IMR-90 (cell line): Measurements from ENCODE around the gene ALKAL2. TPM values are rescaled to one million over a fixed set of nuclear protein-coding genes. Genes with fewer than 3 reads are reported as not detected.
A peak's percentile ranks its signal among the peaks of the same experiment; 100 is the strongest.

ENCODE experiments used
- ATAC-seq: fragments of 200-7000 bp; cut with Tn5 transposase; 2 replicates; pipeline ENCODE4 v1.9.1; 2020; ENCODE audit warnings: low read depth, mild to moderate bottlenecking, moderate library complexity
- BruUV-seq: library from RNA; stranded (reverse); fragments of 400-500 nt; replicated peaks from 2 replicates; lab custom pipeline; 2021; lab: Mats Ljungman, UMichigan
- CTCF ChIA-PET: fragments of 300-600 bp; formaldehyde crosslinking; extraction: SDS; loops from one replicate; lab custom pipeline; 2021; ENCODE audit warnings: antibody characterized with exemption; lab: Yijun Ruan, JAX
- POLR2A ChIA-PET: fragments of 300-600 bp; sonication (Branson Sonifier 250); formaldehyde crosslinking; loops from one replicate; lab custom pipeline; 2022; ENCODE audit warnings: antibody characterized with exemption; ENCODE audit not compliant: unreplicated experiment; lab: Charles Lee
- DNase-seq: peaks from one replicate; pipeline ENCODE4 v3.0.0; 2013
- H2AFZ ChIP-seq: replicated peaks from 2 replicates; pipeline ENCODE3; 2013; ENCODE audit warnings: low read length, mild to moderate bottlenecking; ENCODE audit not compliant: poor library complexity
- H2AK5ac ChIP-seq: 2 replicates; pipeline ENCODE4 v1.6.1; 2013; ENCODE audit warnings: low read depth, low read length, inconsistent platforms
- H2AK9ac ChIP-seq: replicated peaks from 2 replicates; pipeline ENCODE3; 2013; ENCODE audit warnings: mild to moderate bottlenecking, low read depth, low read length, moderate library complexity; ENCODE audit not compliant: poor library complexity
- H2BK120ac ChIP-seq: 2 replicates; pipeline ENCODE4 v1.6.1; 2013; ENCODE audit warnings: low read depth, low read length, inconsistent platforms
- H2BK15ac ChIP-seq: 3 replicates; pipeline ENCODE4 v1.6.1; 2013; ENCODE audit warnings: low read depth, low read length, inconsistent platforms
- H2BK20ac ChIP-seq: 2 replicates; pipeline ENCODE4 v1.6.1; 2013; ENCODE audit warnings: low read depth, mild to moderate bottlenecking, inconsistent platforms, low read length, moderate library complexity
- H2BK5ac ChIP-seq: 2 replicates; pipeline ENCODE4 v1.6.1; 2013; ENCODE audit warnings: mild to moderate bottlenecking, low read depth, low read length, inconsistent platforms; ENCODE audit not compliant: poor library complexity, severe bottlenecking
- H3K14ac ChIP-seq: replicated peaks from 2 replicates; pipeline ENCODE4 v1.6.1; 2013; ENCODE audit warnings: low read depth, low read length, inconsistent platforms
- H3K18ac ChIP-seq: 2 replicates; pipeline ENCODE4 v1.6.1; 2013; ENCODE audit warnings: low read depth, low read length, control low read depth
- H3K23ac ChIP-seq: 2 replicates; pipeline ENCODE4 v1.6.1; 2013; ENCODE audit warnings: low read depth, low read length, inconsistent platforms
- H3K27ac ChIP-seq: 2 replicates; pipeline ENCODE4 v1.5.1; 2013; ENCODE audit warnings: mild to moderate bottlenecking, control low read depth, low read length; ENCODE audit not compliant: insufficient read depth
- H3K27me3 ChIP-seq: 2 replicates; pipeline ENCODE4 v1.6.1; 2013; ENCODE audit warnings: low read length; ENCODE audit not compliant: control insufficient read depth, insufficient read depth
- H3K36me3 ChIP-seq: 2 replicates; pipeline ENCODE4 v1.6.1; 2013; ENCODE audit warnings: low read length, mixed read lengths; ENCODE audit not compliant: control insufficient read depth, insufficient read depth
- H3K4ac ChIP-seq: 2 replicates; pipeline ENCODE4 v1.6.1; 2013; ENCODE audit warnings: low read depth, low read length, inconsistent platforms
- H3K4me1 ChIP-seq: 2 replicates; pipeline ENCODE4 v1.6.1; 2013; ENCODE audit warnings: low read length, mixed read lengths; ENCODE audit not compliant: control insufficient read depth, insufficient read depth
- H3K4me2 ChIP-seq: 2 replicates; pipeline ENCODE4 v1.6.1; 2013; ENCODE audit warnings: low read depth, mild to moderate bottlenecking, control low read depth, low read length, moderate library complexity
- H3K4me3 ChIP-seq: 2 replicates; pipeline ENCODE4 v1.5.1; 2013; ENCODE audit warnings: low read depth, mild to moderate bottlenecking, control low read depth, low read length, moderate library complexity; ENCODE audit not compliant: insufficient read depth
- H3K56ac ChIP-seq: 2 replicates; pipeline ENCODE4 v1.6.1; 2013; ENCODE audit warnings: low read length, inconsistent platforms; ENCODE audit not compliant: insufficient read depth; ENCODE audit errors: extremely low read depth
- H3K79me1 ChIP-seq, 2 experiments: 2 replicates each; pipeline ENCODE4 v1.6.1; 2013; ENCODE audit warnings: low read length in 2 of 2, inconsistent platforms in 1 of 2, low read depth in 1 of 2
- H3K9ac ChIP-seq: 2 replicates; pipeline ENCODE4 v1.6.1; 2013; ENCODE audit warnings: low read depth, low read length, control low read depth
- H3K9me1 ChIP-seq: 2 replicates; pipeline ENCODE4 v1.6.1; 2013; ENCODE audit warnings: low read length, inconsistent platforms; ENCODE audit not compliant: insufficient read depth
- H3K9me3 ChIP-seq: 2 replicates; pipeline ENCODE4 v1.6.1; 2013; ENCODE audit warnings: low read length; ENCODE audit not compliant: control insufficient read depth, insufficient read depth
- H4K20me1 ChIP-seq: 2 replicates; pipeline ENCODE4 v1.6.1; 2013; ENCODE audit warnings: low read length, inconsistent platforms; ENCODE audit not compliant: insufficient read depth
- H4K5ac ChIP-seq: 2 replicates; pipeline ENCODE4 v1.6.1; 2013; ENCODE audit warnings: mild to moderate bottlenecking, low read depth, low read length, control low read depth
- H4K8ac ChIP-seq, 2 experiments: 2 replicates each; pipeline ENCODE4 v1.6.1; 2013; ENCODE audit warnings: low read depth in 2 of 2, low read length in 2 of 2, control low read depth in 1 of 2, inconsistent platforms in 1 of 2
- H4K91ac ChIP-seq: 2 replicates; pipeline ENCODE4 v1.6.1; 2013; ENCODE audit warnings: low read depth, low read length, inconsistent platforms; ENCODE audit not compliant: insufficient read depth
- BHLHE40 ChIP-seq: fragments of 150-350 bp; IDR thresholded peaks from 2 replicates; pipeline ENCODE4 v1.6.1; 2016; ENCODE audit warnings: mild to moderate bottlenecking, low read depth, low read length
- CHD1 ChIP-seq: IDR thresholded peaks from 2 replicates; pipeline ENCODE4 v1.6.1; 2012; ENCODE audit warnings: low read depth, low read length, improper control_type of control experiment
- RCOR1 ChIP-seq: IDR thresholded peaks from 2 replicates; pipeline ENCODE4 v1.6.1; 2012; ENCODE audit warnings: mild to moderate bottlenecking, low read length, improper control_type of control experiment; ENCODE audit not compliant: insufficient replicate concordance
- RFX5 ChIP-seq: IDR thresholded peaks from 2 replicates; pipeline ENCODE4 v1.8.0; 2012; ENCODE audit warnings: low read depth, mild to moderate bottlenecking, low read length, moderate library complexity
- WGBS, 2 experiments: methylation state at CpG; one replicate each; pipeline versions ENCODE4 v1.1.5 to v1.1.7; 2013; ENCODE audit warnings: missing lambda C conversion rate in 2 of 2; ENCODE audit not compliant: insufficient read length in 1 of 2; ENCODE audit errors: extremely low coverage in 2 of 2; 5-methylcytosine and 5-hydroxymethylcytosine counted together
- dilution Hi-C: fragments of 300-500 bp; cut with HindIII; formaldehyde crosslinking; loops from one replicate; pipeline ENCODE4 v1.14.3; 2018; ENCODE audit warnings: low sequenced_read_pairs; ENCODE audit not compliant: unreplicated experiment
- in situ Hi-C: fragments of 300-500 bp; cut with MboI; formaldehyde crosslinking; loops from 3 replicates; pipeline ENCODE4 v1.14.3; 2019; ENCODE audit warnings: low sequenced_read_pairs, inconsistent platforms, mixed read lengths
- intact Hi-C: fragments of 100-400 bp; cut with micrococcal nuclease; formaldehyde crosslinking; loops from 2 replicates; pipeline ENCODE4 v1.10.0; 2022
- polyA plus RNA-seq, 3 experiments: library from polyadenylated mRNA; depleted of rRNA; stranded (reverse); fragments of >200 nt; gene quantifications; 2 replicates each; pipeline ENCODE4 v1.2.3, GENCODE V29; 2012; ENCODE audit warnings: low replicate concordance in 1 of 3
- total RNA-seq: library from RNA; depleted of rRNA; stranded (reverse); fragments of >200 nt; gene quantifications from 2 replicates; pipeline ENCODE4 v1.2.3, GENCODE V29; 2012

Gene ALKAL2
- total and polyA plus RNA-seq, 2 of the 4 experiments (the other 2 are of a cell fraction): not detected

GRCh38 chr2:289362-290089, 1.6 kb upstream of the ALKAL2 start:
- Histone ChIP-seq H3K4ac (no peak overlapping the region), H3K36me3 (no peaks in the 10 kb centered on the region), H2BK120ac (no peak overlapping the region), H3K56ac (no peak overlapping the region), H3K79me1 (no peaks in the 10 kb centered on the region), H2AK5ac (no peak overlapping the region), H2BK20ac (no peak overlapping the region), H3K18ac (no peak overlapping the region), H2BK5ac (no peak overlapping the region), H2AFZ (peak overlapping the region; percentile 89), H3K14ac (no peak overlapping the region), H3K4me3 (peak overlapping the region; percentile 50), H4K5ac (no peak overlapping the region), H3K4me1 (peaks cover 11% of the 10 kb centered on the region), H4K20me1 (no peaks in the 10 kb centered on the region), H2AK9ac (no peak overlapping the region), H3K9ac (no peak overlapping the region), H3K23ac (no peak overlapping the region), H3K27ac (no peak overlapping the region), H4K91ac (no peak overlapping the region), H4K8ac (no peak overlapping the region), H3K9me3 (no peaks in the 10 kb centered on the region), H3K27me3 (peaks cover 24% of the 10 kb centered on the region), H3K9me1 (0 out of 2 replicates have a peak, but pooled peaks cover 3% of the 10 kb centered on the region), H2BK15ac (no peak overlapping the region), H3K4me2 (peak overlapping the region; percentile 88)
- DNase-seq: peak; percentile 11
- CTCF ChIA-PET: interaction anchor here (1.0 to 2.4 kb wide), 4 partner anchors 43 to 273 kb away, joined by 3 to 9 read pairs (median 4); no protein-coding TSS in a partner anchor
- no TSS peak for BruUV-seq
- TF ChIP-seq RFX5 (no peak), CHD1 (no peak), BHLHE40 (peak; percentile 74), RCOR1 (no peak)
- dilution Hi-C loops: no loop called here
- intact Hi-C loops: loop anchor here (1.0 to 5.0 kb wide), 4 partner anchors 25 to 1258 kb away; partner anchors contain the start of genes ACP1 and SH3YL1
- POLR2A ChIA-PET: no interaction called here
- peak; percentile 41 for ATAC-seq
- 0% methylated on average over 10 of the region's 60 CpGs; no CpG with 5 or more reads in 1 of the 2 experiments for WGBS, 2 experiments
- in situ Hi-C loops: no loop called here
